Gastroesophageal sphincter (tissue), 3 donors: ENCODE measurements around the gene WNT10A.

Experiments
- CTCF ChIP-seq, 4 experiments: fragments of 200-600 bp in 2 of 4; fragments of 450-650 bp in 2 of 4; sonication (generic) in 1 of 4; IDR thresholded peaks; one replicate each; pipeline ENCODE4 v1.5.1; 2017 to 2019; ENCODE audit warnings: antibody characterized with exemption in 4 of 4, mild to moderate bottlenecking in 2 of 4, moderate library complexity in 2 of 4
- EP300 ChIP-seq: sonication (generic); formaldehyde crosslinking; IDR thresholded peaks from one replicate; pipeline ENCODE4 v1.6.1; 2017; ENCODE audit warnings: antibody characterized with exemption, mild to moderate bottlenecking
- POLR2A ChIP-seq, 2 donors: fragments of 450-650 bp; IDR thresholded peaks; one replicate each; pipeline ENCODE4 v1.6.1; 2017; ENCODE audit warnings: antibody characterized with exemption in 2 of 2, mild to moderate bottlenecking in 2 of 2, moderate library complexity in 1 of 2
- POLR2AphosphoS5 ChIP-seq: sonication (generic); formaldehyde crosslinking; IDR thresholded peaks from one replicate; pipeline ENCODE4 v1.6.1; 2017; ENCODE audit warnings: antibody characterized with exemption

DNA sequence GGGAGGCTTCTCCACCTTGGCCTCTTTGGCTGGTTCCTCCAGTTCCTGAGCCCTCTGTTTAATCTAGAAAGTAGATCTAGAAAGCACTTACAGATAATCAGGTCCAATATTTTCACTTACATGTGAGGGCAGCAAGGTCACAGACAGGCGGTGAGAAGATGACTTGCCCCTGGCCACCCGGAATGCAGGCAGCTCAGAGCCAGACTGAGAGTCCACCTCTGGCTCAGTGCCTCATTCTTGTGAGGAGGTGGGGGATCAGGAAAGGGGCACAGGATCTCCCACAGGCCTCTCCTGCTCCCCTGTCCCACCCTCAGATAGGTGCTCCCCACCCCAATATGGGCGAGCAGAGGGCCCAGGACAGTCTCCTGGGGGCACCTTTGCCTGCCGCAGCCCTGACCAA lies 15.3 kb upstream of the WNT10A start:
- TF ChIP-seq CTCF (IDR thresholded peaks at IDR 0.05) (no peak), POLR2AphosphoS5 (no peak), POLR2A (IDR thresholded peaks at IDR 0.05) (no peak), EP300 (no peak)
